GM10266 (cell line): ENCODE data around the gene TBC1D24.

Experiments used
- DNase-seq: peaks from one replicate; pipeline ENCODE4 v3.0.0; 2012; ENCODE audit errors: extremely low spot score
- CTCF ChIP-seq: IDR thresholded peaks from 2 replicates; pipeline ENCODE4 v1.5.1; 2012; ENCODE audit warnings: mild to moderate bottlenecking, low read depth; ENCODE audit not compliant: control insufficient read depth, insufficient read depth; ENCODE audit errors: missing control alignments

TBC1D24 gene

GRCh38 chr16:2528161-2529060, 53.5 kb downstream of the TBC1D24 start:
- no peak for DNase-seq
- no peak for TF ChIP-seq CTCF

GRCh38 chr16:2529061-2529931, 54.4 kb downstream of the TBC1D24 start:
- TF ChIP-seq CTCF = no peak

GRCh38 chr16:2529961-2530628, 55.2 kb downstream of the TBC1D24 start:
- no peak for DNase-seq
- TF ChIP-seq CTCF = no peak

More at GRCh38 chr16:2529061-2529931, 54.4 kb downstream of the TBC1D24 start:
- no peak for DNase-seq

GRCh38 chr16:2530629-2531318, 55.8 kb downstream of the TBC1D24 start:
- no peak for DNase-seq

GRCh38 chr16:2531371-2531695, 56.4 kb downstream of the TBC1D24 start, which contains the start of gene CEMP1:
Gene CEMP1 (minus strand): TSS chr16:2531408. CDS start chr16:2531073, 335 bp downstream.
- no peak for TF ChIP-seq CTCF
- DNase-seq = no peak

More at GRCh38 chr16:2530629-2531318, 55.8 kb downstream of the TBC1D24 start:
- no peak for TF ChIP-seq CTCF

- peak; percentile 98 for DNase-seq
- no peak for TF ChIP-seq CTCF
These were observed 57.0 kb downstream of the TBC1D24 start for GRCh38 chr16:2531696-2532493.
